SU-DHL-6 (cell line): ENCODE measurements around the gene CTBP1.

Experiments used
- EZH2phosphoT487 ChIP-seq: fragments of 200-600 bp; sonication (generic), shearing (Covaris generic); conservative IDR thresholded peaks from 2 replicates; pipeline ENCODE4 v1.6.1; 2018; ENCODE audit warnings: mild to moderate bottlenecking, antibody characterized with exemption, low read length, moderate library complexity, mixed read lengths
- TF ChIP-seq, protein P1 (sequence below): fragments of 200-600 bp; sonication (generic); IDR thresholded peaks from one replicate; pipeline ENCODE4 v1.5.1; 2017; ENCODE audit warnings: antibody characterized with exemption, mild to moderate bottlenecking, low read length, moderate library complexity; ENCODE audit not compliant: insufficient read depth, poor library complexity, severe bottlenecking

GRCh38 chr4:1206299-1207156, 42.4 kb downstream of the CTBP1 start:
- no peak for TF ChIP-seq EZH2phosphoT487
- TF ChIP-seq, protein P1, sequence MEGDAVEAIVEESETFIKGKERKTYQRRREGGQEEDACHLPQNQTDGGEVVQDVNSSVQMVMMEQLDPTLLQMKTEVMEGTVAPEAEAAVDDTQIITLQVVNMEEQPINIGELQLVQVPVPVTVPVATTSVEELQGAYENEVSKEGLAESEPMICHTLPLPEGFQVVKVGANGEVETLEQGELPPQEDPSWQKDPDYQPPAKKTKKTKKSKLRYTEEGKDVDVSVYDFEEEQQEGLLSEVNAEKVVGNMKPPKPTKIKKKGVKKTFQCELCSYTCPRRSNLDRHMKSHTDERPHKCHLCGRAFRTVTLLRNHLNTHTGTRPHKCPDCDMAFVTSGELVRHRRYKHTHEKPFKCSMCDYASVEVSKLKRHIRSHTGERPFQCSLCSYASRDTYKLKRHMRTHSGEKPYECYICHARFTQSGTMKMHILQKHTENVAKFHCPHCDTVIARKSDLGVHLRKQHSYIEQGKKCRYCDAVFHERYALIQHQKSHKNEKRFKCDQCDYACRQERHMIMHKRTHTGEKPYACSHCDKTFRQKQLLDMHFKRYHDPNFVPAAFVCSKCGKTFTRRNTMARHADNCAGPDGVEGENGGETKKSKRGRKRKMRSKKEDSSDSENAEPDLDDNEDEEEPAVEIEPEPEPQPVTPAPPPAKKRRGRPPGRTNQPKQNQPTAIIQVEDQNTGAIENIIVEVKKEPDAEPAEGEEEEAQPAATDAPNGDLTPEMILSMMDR = no peak
